H1 (cell line): ENCODE results near the gene TMEM39B. TPM values are rescaled to one million over a fixed set of nuclear protein-coding genes. Genes with fewer than 3 reads are reported as not detected.

Experiments used
- CTCF ChIA-PET: fragments of 300-600 bp; sonication (Branson Sonifier 250); formaldehyde crosslinking; loops from one replicate; lab custom pipeline; 2021; ENCODE audit not compliant: partially characterized antibody; lab: Charles Lee
- POLR2A ChIA-PET: fragments of 300-600 bp; sonication (Branson Sonifier 250); formaldehyde crosslinking; loops from one replicate; lab custom pipeline; 2021; ENCODE audit warnings: inconsistent platforms; ENCODE audit not compliant: partially characterized antibody; lab: Charles Lee
- DNase-seq, 2 experiments: peaks; one replicate each; pipeline versions ENCODE4 v3.0.0 to v3.0.0-alpha.2; 2010 to 2022; ENCODE audit warnings: low spot score in 2 of 2, low read depth in 1 of 2, mixed read lengths in 1 of 2
- FAIRE-seq: peaks from 2 replicates; lab custom pipeline; 2011; peaks lifted over from hg19 to GRCh38; lab: Jason Lieb, UNC
- H2AFZ ChIP-seq: 2 replicates; pipeline ENCODE4 v1.8.1; 2012; ENCODE audit warnings: low read length, inconsistent platforms
- H2AK5ac ChIP-seq: 2 replicates; pipeline ENCODE4 v1.6.1; 2013; ENCODE audit warnings: low read depth, low read length
- H2BK120ac ChIP-seq: replicated peaks from 2 replicates; pipeline ENCODE3; 2013; ENCODE audit warnings: low read depth, low read length, inconsistent platforms
- H2BK12ac ChIP-seq: 2 replicates; pipeline ENCODE4 v1.6.1; 2013; ENCODE audit warnings: low read depth, low read length
- H2BK15ac ChIP-seq: 2 replicates; pipeline ENCODE4 v1.6.1; 2013; ENCODE audit warnings: low read length
- H2BK20ac ChIP-seq: 2 replicates; pipeline ENCODE4 v1.6.1; 2013; ENCODE audit warnings: low read length
- H2BK5ac ChIP-seq: 2 replicates; pipeline ENCODE4 v1.6.1; 2013; ENCODE audit warnings: low read depth, low read length
- H3K14ac ChIP-seq: 2 replicates; pipeline ENCODE4 v1.6.1; 2013; ENCODE audit warnings: inconsistent platforms; ENCODE audit not compliant: insufficient read length
- H3K18ac ChIP-seq: 2 replicates; pipeline ENCODE4 v1.6.1; 2013; ENCODE audit warnings: low read length; ENCODE audit errors: extremely low read depth
- H3K23ac ChIP-seq: 2 replicates; pipeline ENCODE4 v1.6.1; 2013; ENCODE audit warnings: inconsistent platforms; ENCODE audit not compliant: insufficient read length
- H3K23me2 ChIP-seq: 2 replicates; pipeline ENCODE4 v1.6.1; 2013; ENCODE audit warnings: low read depth, low read length
- H3K27ac ChIP-seq: 2 replicates; pipeline ENCODE4 v1.6.1; 2011; ENCODE audit warnings: low read depth, low read length, inconsistent platforms
- H3K27me3 ChIP-seq, 4 experiments: replicated peaks in 1 of 4; 1 replicate in 1 of 4; 2 replicates in 3 of 4; pipeline versions ENCODE4 v1.6.1 to v1.8.1; 2011 to 2013; ENCODE audit warnings: low read length in 3 of 4, mild to moderate bottlenecking in 3 of 4, inconsistent platforms in 2 of 4, mixed read lengths in 2 of 4, moderate library complexity in 1 of 4; ENCODE audit not compliant: control insufficient read depth in 3 of 4, insufficient read depth in 3 of 4; ENCODE audit errors: extremely low read depth in 1 of 4
- H3K36me3 ChIP-seq, 4 experiments: 2 replicates each; pipeline versions ENCODE4 v1.6.1 to v1.8.1; 2011 to 2013; ENCODE audit warnings: mild to moderate bottlenecking in 4 of 4, low read length in 3 of 4, moderate library complexity in 2 of 4, control low read depth in 1 of 4, inconsistent platforms in 1 of 4; ENCODE audit not compliant: insufficient read depth in 4 of 4, control insufficient read depth in 2 of 4
- H3K4ac ChIP-seq: replicated peaks from 2 replicates; pipeline ENCODE3; 2013; ENCODE audit warnings: low read length, low read depth, mixed read lengths, inconsistent platforms; ENCODE audit not compliant: insufficient read length
- H3K4me1 ChIP-seq, 4 experiments: replicated peaks in 1 of 4; 1 replicate in 1 of 4; 2 replicates in 3 of 4; pipeline versions ENCODE4 v1.6.1 to v1.8.1; 2011 to 2013; ENCODE audit warnings: low read length in 3 of 4, inconsistent platforms in 2 of 4, mixed read lengths in 1 of 4; ENCODE audit not compliant: insufficient read depth in 4 of 4, control insufficient read depth in 3 of 4
- H3K4me2 ChIP-seq, 2 experiments: 2 replicates each; pipeline versions ENCODE4 v1.6.1 to v1.8.1; 2011 to 2013; ENCODE audit warnings: low read depth in 2 of 2, low read length in 2 of 2, control low read depth in 1 of 2, inconsistent platforms in 1 of 2, mild to moderate bottlenecking in 1 of 2; ENCODE audit not compliant: insufficient read depth in 1 of 2
- H3K4me3 ChIP-seq, 4 experiments: fragments of 200-600, 300-600 bp in 1 of 4; sonication (generic), shearing (Covaris generic), sonication (Bioruptor Twin) in 1 of 4; 2 replicates each; pipeline versions ENCODE4 v1.5.1 to v1.8.1; 2011 to 2016; ENCODE audit warnings: low read length in 4 of 4, low read depth in 3 of 4, control low read depth in 2 of 4, inconsistent platforms in 2 of 4, mild to moderate bottlenecking in 2 of 4, mixed read lengths in 1 of 4, moderate library complexity in 1 of 4; ENCODE audit not compliant: insufficient read depth in 2 of 4; ENCODE audit errors: extremely low read depth in 1 of 4
- H3K56ac ChIP-seq: replicated peaks from 2 replicates; pipeline ENCODE3; 2013; ENCODE audit warnings: low read depth, mild to moderate bottlenecking, mixed read lengths, low read length, inconsistent platforms; ENCODE audit not compliant: insufficient read length
- H3K79me1 ChIP-seq: 2 replicates; pipeline ENCODE4 v1.6.1; 2013; ENCODE audit warnings: low read depth, low read length, control low read depth
- H3K79me2 ChIP-seq, 2 experiments: 2 replicates each; pipeline versions ENCODE4 v1.6.1 to v1.8.1; 2012 to 2013; ENCODE audit warnings: low read length in 2 of 2, mild to moderate bottlenecking in 2 of 2, inconsistent platforms in 1 of 2; ENCODE audit not compliant: insufficient read depth in 2 of 2, control insufficient read depth in 1 of 2
- H3K9ac ChIP-seq, 4 experiments: replicated peaks in 1 of 4; 1 replicate in 1 of 4; 2 replicates in 3 of 4; pipeline versions ENCODE4 v1.6.1 to v1.8.1; 2011 to 2013; ENCODE audit warnings: low read depth in 3 of 4, low read length in 3 of 4, control low read depth in 2 of 4, mild to moderate bottlenecking in 2 of 4, moderate library complexity in 2 of 4, inconsistent platforms in 1 of 4; ENCODE audit errors: extremely low read depth in 1 of 4
- H3K9me3 ChIP-seq, 2 experiments: 2 replicates each; pipeline versions ENCODE4 v1.6.1 to v1.8.1; 2012 to 2013; ENCODE audit warnings: mild to moderate bottlenecking in 2 of 2, moderate library complexity in 2 of 2, control low read depth in 1 of 2, inconsistent platforms in 1 of 2, low read depth in 1 of 2, low read length in 1 of 2, mixed read lengths in 1 of 2; ENCODE audit not compliant: insufficient read depth in 2 of 2
- H4K20me1 ChIP-seq, 2 experiments: replicated peaks in 1 of 2; 2 replicates each; pipeline versions ENCODE3 to v1.8.1; 2011 to 2013; ENCODE audit warnings: inconsistent platforms in 2 of 2, low read length in 2 of 2, mild to moderate bottlenecking in 1 of 2; ENCODE audit not compliant: insufficient read depth in 2 of 2, control insufficient read depth in 1 of 2
- H4K5ac ChIP-seq: 2 replicates; pipeline ENCODE4 v1.6.1; 2013; ENCODE audit warnings: low read length, low read depth, mixed read lengths, inconsistent platforms; ENCODE audit not compliant: insufficient read length
- H4K8ac ChIP-seq: 2 replicates; pipeline ENCODE4 v1.8.0; 2013; ENCODE audit warnings: mild to moderate bottlenecking, moderate library complexity, low read length, inconsistent platforms; ENCODE audit not compliant: insufficient read depth; ENCODE audit errors: extremely low read depth
- H4K91ac ChIP-seq: replicated peaks from 2 replicates; pipeline ENCODE3; 2013; ENCODE audit warnings: low read length, mixed read lengths, inconsistent platforms; ENCODE audit not compliant: insufficient read length
- BACH1 ChIP-seq: IDR thresholded peaks from 2 replicates; pipeline ENCODE4 v1.6.1; 2012; ENCODE audit warnings: low read length, improper control_type of control experiment
- BRCA1 ChIP-seq: IDR thresholded peaks from 2 replicates; pipeline ENCODE4 v1.6.1; 2012; ENCODE audit warnings: low read depth, low read length, improper control_type of control experiment
- CREB1 ChIP-seq: IDR thresholded peaks from 2 replicates; pipeline ENCODE4 v1.6.1; 2012; ENCODE audit warnings: inconsistent platforms
- CTCF ChIP-seq, 3 experiments: IDR thresholded peaks; 1 replicate in 2 of 3; 2 replicates in 1 of 3; pipeline versions ENCODE4 v1.5.1 to v1.6.1; 2011; ENCODE audit warnings: low read length in 3 of 3, mild to moderate bottlenecking in 3 of 3, inconsistent platforms in 2 of 3, low read depth in 1 of 3, moderate library complexity in 1 of 3; ENCODE audit not compliant: insufficient read depth in 1 of 3; ENCODE audit errors: control extremely low read depth in 1 of 3
- EP300 ChIP-seq, 2 experiments: IDR thresholded peaks; 1 replicate in 1 of 2; 2 replicates in 1 of 2; pipeline ENCODE4 v1.6.1; 2011 to 2012; ENCODE audit warnings: low read depth in 2 of 2, low read length in 2 of 2, mild to moderate bottlenecking in 2 of 2, borderline replicate concordance in 1 of 2, inconsistent platforms in 1 of 2, moderate library complexity in 1 of 2
- GABPA ChIP-seq: IDR thresholded peaks from 2 replicates; pipeline ENCODE4 v1.6.1; 2011; ENCODE audit warnings: mild to moderate bottlenecking, low read length, moderate library complexity, borderline replicate concordance; ENCODE audit not compliant: insufficient read depth
- HDAC2 ChIP-seq, 2 experiments: fragments of 300-600 bp in 1 of 2; sonication (generic) in 1 of 2; IDR thresholded peaks; 2 replicates each; pipeline ENCODE4 v1.6.1; 2011 to 2012; ENCODE audit warnings: low read depth in 2 of 2, low read length in 2 of 2, mild to moderate bottlenecking in 2 of 2, moderate library complexity in 2 of 2, borderline replicate concordance in 1 of 2, inconsistent platforms in 1 of 2
- KDM4A ChIP-seq: IDR thresholded peaks from one replicate; pipeline ENCODE4 v1.7.1; 2012; ENCODE audit warnings: low read depth, mild to moderate bottlenecking, moderate library complexity, low read length, inconsistent platforms; ENCODE audit not compliant: severe bottlenecking
- KDM5A ChIP-seq: fragments of 200-600 bp; IDR thresholded peaks from 2 replicates; pipeline ENCODE4 v1.7.1; 2012; ENCODE audit warnings: mild to moderate bottlenecking, low read length, inconsistent platforms, mixed read lengths
- RAD21 ChIP-seq, 2 experiments: IDR thresholded peaks in 1 of 2; conservative IDR thresholded peaks in 1 of 2; 2 replicates each; pipeline ENCODE4 v1.6.1; 2011; ENCODE audit warnings: low read depth in 2 of 2, low read length in 2 of 2, improper control_type of control experiment in 1 of 2, inconsistent platforms in 1 of 2, mild to moderate bottlenecking in 1 of 2, moderate library complexity in 1 of 2
- SP1 ChIP-seq: IDR thresholded peaks from 2 replicates; pipeline ENCODE4 v1.6.1; 2011; ENCODE audit warnings: low read depth, low read length
- WGBS, 2 experiments: shearing (Covaris generic) in 1 of 2; methylation state at CpG; one replicate each; pipeline versions ENCODE4 v1.1.6 to v1.1.7; 2013 to 2015; ENCODE audit warnings: low lambda C conversion rate in 2 of 2, mixed read lengths in 2 of 2, inconsistent platforms in 1 of 2, low coverage in 1 of 2, missing lambda C conversion rate in 1 of 2; ENCODE audit not compliant: insufficient replicate concordance in 2 of 2, insufficient coverage in 1 of 2, insufficient read length in 1 of 2; ENCODE audit errors: extremely low coverage in 1 of 2, missing lambda C conversion rate in 1 of 2; 5-methylcytosine and 5-hydroxymethylcytosine counted together
- polyA plus RNA-seq, 7 experiments: library from polyadenylated mRNA; depleted of rRNA in 3 of 7; stranded (reverse) in 5 of 7; unstranded in 2 of 7; fragments of >200 nt in 5 of 7; fragments of 200-250 nt in 2 of 7; gene quantifications; 1 replicate in 5 of 7; 2 replicates in 1 of 7; 4 replicates in 1 of 7; pipeline versions ENCODE4 v1.2.1 to v1.2.3, GENCODE V29; 2011 to 2013; ENCODE audit warnings: missing spikeins in 2 of 7, mixed read lengths in 2 of 7
- total RNA-seq: library from RNA; stranded (reverse); fragmentation: NEBNext Ultra II Directional; extraction: Animal tissue kit (Norgen Biotek cat#: 25700); gene quantifications from 2 replicates; pipeline ENCODE4 v1.2.1, GENCODE V29; 2021

TMEM39B gene
- total and polyA plus RNA-seq, 2 of the 8 experiments (the other 6 are each of a cell fraction or from before 2014, with no cell fraction given) = 25.3 to 32.7 TPM

- Histone ChIP-seq H2AFZ (no peak overlapping the region), H2BK120ac (no peak overlapping the region), H3K23ac (no peak overlapping the region), H3K36me3 (peaks cover 0 to under 1% (median 0%) of the 10 kb centered on the region in 4 experiments; a peak in 2 of 8 replicates), H2BK15ac (no peak overlapping the region), H4K91ac (no peak overlapping the region), H4K20me1 (peaks cover 0 to 3% of the 10 kb centered on the region in 2 experiments), H3K4ac (no peak overlapping the region), H3K4me3 (no peak overlapping the region), H3K9ac (no peak overlapping the region), H3K27ac (no peak overlapping the region), H2BK20ac (no peak overlapping the region), H2BK12ac (no peak overlapping the region), H3K4me2 (no peak overlapping the region), H3K23me2 (no peaks in the 10 kb centered on the region), H3K18ac (no peak overlapping the region), H2BK5ac (no peak overlapping the region), H3K14ac (no peak overlapping the region), H3K79me1 (peaks cover 4% of the 10 kb centered on the region), H3K27me3 (no peaks in the 10 kb centered on the region), H4K5ac (no peak overlapping the region), H3K79me2 (peaks cover 0 to 51% of the 10 kb centered on the region in 2 experiments; a peak in 2 of 4 replicates), H3K4me1 (no peaks in the 10 kb centered on the region), H2AK5ac (no peak overlapping the region), H4K8ac (no peak overlapping the region), H3K9me3 (no peaks in the 10 kb centered on the region), H3K56ac (no peak overlapping the region)
- DNase-seq (no peak), FAIRE-seq (no peak)
- CTCF ChIA-PET = interaction anchor here (0.9 to 1.1 kb wide), 2 partner anchors 97 to 187 kb away, joined by 4 read pairs; no protein-coding TSS in a partner anchor
- POLR2A ChIA-PET = interaction anchor here (1.3 to 1.4 kb wide), 2 partner anchors 35 to 43 kb away, joined by 3 read pairs; partner anchors contain the start of gene KPNA6
- WGBS, 2 experiments = 95% methylated on average over 9 of the region's 9 CpGs; no CpG with 5 or more reads in 1 of the 2 experiments
- no peak for TF ChIP-seq CTCF (IDR thresholded peaks at IDR 0.05; ENCODE audit: control extremely low read depth in 1 of 3, insufficient read depth in 1 of 3, low read depth in 1 of 3, low read length in 3 of 3)
- no peak for TF ChIP-seq CREB1
- no peak for TF ChIP-seq BRCA1
- TF ChIP-seq KDM5A = no peak
- TF ChIP-seq RAD21 (IDR thresholded peaks at IDR 0.05 in 1 of 2, conservative IDR thresholded peaks at IDR 0.05 in 1 of 2; ENCODE audit: low read depth in 2 of 2, low read length in 2 of 2) = no peak
- TF ChIP-seq SP1 = no peak
- no peak for TF ChIP-seq HDAC2 (IDR thresholded peaks at IDR 0.05; ENCODE audit: borderline replicate concordance in 1 of 2, low read depth in 2 of 2, low read length in 2 of 2)
- TF ChIP-seq KDM4A = no peak
- TF ChIP-seq EP300 (IDR thresholded peaks at IDR 0.05; ENCODE audit: borderline replicate concordance in 1 of 2, low read depth in 2 of 2, low read length in 2 of 2) = no peak
- TF ChIP-seq BACH1 = no peak
- TF ChIP-seq GABPA = no peak
Observed at GRCh38 chr1:32150847-32151246, 78.1 kb downstream of the TMEM39B start.
